RKO (cell line): Measurements from ENCODE around the gene EBF3.

Source experiments
- DNase-seq: peaks from one replicate; pipeline ENCODE4 v3.0.0-alpha.2; 2016; ENCODE audit warnings: low spot score

The EBF3 gene

GRCh38 chr10:129836253-129836652, 127.8 kb downstream of the EBF3 start:
- no peak for DNase-seq

DNA sequence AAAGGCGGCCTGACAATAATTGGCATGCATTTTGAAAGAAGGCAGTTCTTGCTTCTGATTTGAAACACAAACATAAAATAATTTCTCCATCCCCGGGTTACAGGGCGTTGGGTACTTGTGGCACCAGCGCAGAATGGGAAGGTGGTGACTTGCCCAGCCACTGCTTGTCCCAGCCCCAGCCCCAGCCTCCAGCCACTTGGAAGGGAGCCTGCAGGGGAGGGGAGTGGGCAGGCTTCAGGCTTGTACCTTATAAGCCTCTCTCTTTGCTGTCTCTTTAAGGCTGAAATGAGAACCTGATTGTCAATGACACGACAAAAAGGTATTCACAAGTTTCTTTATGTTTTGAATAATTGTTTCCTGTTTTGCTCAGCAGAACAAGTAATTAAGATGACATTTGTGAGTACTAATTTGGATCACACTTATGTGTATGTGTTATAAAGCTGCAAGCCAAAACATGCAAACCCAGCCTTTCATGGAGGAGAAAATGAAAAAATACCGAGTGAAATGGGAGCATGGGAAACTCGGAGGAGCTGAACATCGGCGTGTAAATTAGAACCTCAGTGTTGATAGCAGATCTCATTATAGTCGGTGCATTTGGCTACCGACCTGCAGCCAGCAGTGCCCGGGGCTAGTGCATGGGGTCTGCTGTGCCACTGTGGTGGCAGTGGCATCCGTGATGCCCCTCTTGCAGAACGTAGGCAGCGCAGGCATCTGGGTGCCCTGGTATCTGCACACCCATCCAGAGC, 129.9 kb downstream of the EBF3 start:
- DNase-seq = no peak

DNA sequence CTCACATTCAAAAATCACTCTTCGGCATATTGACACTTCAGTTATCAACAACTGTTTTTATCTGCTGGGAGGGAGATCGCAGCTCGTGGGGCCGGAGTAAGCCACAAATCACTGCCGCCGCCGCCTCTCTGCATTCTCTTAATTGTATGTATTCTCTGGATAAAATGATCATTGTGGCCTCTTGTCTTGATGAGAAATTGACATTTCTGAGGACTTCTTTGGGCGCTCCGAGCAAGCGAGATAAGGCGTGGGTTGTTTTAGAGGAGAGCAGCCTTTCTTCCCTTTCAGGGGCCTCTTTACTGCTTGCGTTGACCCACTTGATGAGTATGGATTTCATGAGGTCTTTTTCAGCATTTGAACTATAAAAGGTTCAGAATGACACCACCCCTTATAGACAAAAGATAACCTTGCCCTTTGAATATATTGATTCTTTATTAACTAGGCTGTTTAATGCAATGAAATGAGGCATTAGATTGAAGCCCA, 130.6 kb downstream of the EBF3 start:
- no peak for DNase-seq

DNA sequence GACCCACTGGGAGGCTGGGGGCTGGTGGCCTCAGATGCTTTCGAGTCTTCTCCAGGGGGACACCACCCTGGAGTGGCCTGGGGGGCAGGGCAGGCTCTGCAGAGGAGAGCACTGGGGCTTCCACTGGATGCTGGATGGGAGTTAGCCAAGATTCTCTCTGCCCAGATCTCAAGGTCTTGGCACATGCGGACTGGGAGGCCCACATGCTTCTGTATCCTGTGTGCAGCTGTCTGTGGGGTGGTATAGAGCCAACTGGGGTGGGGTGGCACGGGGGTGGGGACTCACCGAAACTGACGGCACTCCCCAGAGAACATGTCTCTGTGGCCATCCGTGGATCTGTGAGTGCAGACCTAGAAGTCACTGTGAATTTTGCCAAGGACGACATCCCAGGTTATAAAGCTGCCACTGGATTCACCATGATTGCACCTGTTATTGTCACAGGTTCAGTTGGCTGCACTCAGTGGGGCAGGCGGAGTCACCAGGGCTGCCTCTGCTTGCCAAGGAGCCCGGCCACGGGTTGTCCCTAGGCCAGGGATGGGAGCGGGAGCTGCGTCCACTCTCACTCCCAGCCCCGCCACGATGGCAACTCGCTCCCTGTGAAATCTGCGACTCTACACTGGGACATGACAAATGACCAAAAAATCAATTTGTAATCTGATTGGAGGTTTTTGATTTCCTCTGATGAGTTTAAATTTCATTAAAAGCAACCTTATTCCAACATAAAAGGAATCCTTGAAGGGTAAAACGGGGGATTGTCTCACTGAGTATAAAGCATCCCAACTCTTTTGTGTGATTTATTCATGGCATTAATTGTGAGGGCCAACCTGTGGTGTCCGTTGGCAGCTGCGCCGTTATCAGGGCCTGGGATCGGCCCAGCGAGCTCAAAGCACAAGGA, 131.3 kb downstream of the EBF3 start:
- no peak for DNase-seq

DNA sequence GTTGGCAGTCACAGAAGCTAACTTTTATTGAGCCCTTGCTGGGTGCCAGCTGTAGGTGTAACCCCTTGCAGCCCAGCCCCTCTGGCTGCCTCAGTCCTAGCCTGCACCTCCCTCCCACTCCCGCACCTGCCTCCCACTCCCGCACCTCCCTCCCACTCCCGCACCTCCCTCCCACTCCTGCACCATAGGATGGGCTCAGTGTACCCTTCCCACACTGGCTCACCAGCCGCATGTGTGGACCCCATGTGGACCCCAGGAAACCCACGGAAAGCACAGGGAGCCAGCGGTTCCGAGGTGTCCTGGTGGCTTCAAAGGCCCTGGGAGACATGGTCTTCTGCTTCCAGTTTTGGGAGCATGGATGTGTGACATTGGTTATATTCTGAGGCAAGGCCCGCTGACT, 132.9 kb downstream of the EBF3 start:
- no peak for DNase-seq

DNA sequence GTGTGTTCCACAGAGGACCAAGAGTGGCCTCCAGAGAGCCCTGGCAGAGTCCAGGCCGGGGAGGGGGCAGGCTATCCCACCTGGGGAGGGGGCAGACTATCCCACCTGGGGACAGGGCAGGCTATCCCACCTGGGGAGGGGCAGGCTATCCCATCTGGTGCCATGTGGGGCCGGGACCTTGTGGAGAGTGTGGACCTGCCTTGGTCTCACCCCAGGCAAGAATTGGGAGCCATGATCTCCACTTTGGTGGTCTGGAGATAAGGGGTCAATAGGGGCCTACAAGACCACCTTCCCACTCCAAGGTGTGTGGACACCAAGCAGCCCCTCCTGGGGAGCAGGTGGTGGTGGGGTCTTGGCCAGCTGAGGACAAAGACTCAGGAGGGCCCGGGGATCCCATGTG, 138.2 kb downstream of the EBF3 start:
- DNase-seq = no peak

- no peak for DNase-seq
Observed at GRCh38 chr10:129825221-129825620, 138.9 kb downstream of the EBF3 start.

- DNase-seq = no peak
Observed at GRCh38 chr10:129820451-129820850, 143.6 kb downstream of the EBF3 start.

- DNase-seq = no peak
Observed at GRCh38 chr10:129816656-129817045, 147.4 kb downstream of the EBF3 start.

- no peak for DNase-seq
Observed at GRCh38 chr10:129815898-129816655, 148.0 kb downstream of the EBF3 start.

DNA sequence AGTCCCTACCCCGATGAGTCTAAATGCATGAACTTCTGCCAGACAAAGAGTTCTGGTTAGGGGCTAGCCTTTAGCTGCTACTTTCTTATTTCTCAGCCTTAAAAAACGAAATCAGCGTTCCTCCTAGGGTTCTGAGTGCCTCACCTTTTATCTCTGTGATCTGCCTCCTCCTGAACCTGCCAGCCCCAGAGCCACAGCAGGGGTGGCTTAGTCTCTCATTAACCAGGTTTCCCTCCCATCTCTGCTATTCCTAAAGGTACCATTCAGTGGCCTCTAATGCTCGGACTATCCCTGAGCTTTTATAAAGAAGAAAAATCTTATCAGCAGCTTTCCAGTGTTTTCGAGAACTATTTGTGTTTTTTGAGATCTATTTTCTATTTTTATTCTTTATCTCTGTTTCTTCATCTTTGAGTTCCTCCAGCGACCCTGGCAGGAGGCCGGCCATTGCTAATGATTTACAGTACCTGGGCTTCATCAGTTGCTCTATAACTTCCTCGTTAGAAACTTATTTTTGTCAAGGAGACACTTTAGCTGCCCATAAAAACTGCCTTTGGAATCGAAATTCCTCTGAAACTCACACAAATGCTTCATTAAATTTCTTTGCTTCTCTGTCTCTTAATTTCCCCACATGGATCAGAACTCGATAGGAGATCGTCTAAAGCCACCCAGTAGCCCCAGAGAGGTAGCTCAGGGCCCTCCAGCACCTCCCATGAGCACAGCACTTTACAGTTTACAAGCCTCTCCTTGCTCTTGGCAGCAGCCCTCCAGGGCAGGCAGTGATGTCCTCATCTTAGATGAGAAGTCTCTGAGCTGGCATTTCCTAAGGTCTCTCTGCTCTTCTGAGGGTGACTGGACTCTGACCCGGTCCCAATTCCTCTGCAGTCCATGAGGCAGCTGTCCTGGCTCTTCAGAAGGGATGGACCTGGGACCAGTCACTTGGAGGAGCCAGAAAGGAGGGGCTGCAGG, 149.1 kb downstream of the EBF3 start:
- DNase-seq = peak; percentile 12

DNA sequence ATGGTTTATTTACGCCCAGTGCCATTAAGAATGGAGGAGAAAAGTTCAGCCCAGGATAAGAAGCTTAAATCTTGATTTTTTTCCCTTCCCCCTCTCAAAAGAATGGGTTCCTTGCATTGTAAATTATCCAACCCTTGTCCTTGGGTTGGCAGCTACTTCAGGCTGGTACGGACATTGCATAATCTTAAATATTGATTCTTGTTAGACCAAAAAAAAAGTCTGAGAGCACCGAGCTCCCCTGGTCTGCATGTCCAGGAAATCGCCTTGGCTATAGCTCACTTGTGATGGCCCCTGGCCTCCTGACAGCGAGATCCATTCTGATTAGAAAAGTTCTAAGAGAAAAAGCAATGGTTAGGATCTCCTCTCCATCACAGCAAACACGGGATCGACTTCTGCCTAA, 151.7 kb downstream of the EBF3 start:
- DNase-seq = no peak

GRCh38 chr10:129811208-129811607, 152.9 kb downstream of the EBF3 start:
- no peak for DNase-seq

DNA sequence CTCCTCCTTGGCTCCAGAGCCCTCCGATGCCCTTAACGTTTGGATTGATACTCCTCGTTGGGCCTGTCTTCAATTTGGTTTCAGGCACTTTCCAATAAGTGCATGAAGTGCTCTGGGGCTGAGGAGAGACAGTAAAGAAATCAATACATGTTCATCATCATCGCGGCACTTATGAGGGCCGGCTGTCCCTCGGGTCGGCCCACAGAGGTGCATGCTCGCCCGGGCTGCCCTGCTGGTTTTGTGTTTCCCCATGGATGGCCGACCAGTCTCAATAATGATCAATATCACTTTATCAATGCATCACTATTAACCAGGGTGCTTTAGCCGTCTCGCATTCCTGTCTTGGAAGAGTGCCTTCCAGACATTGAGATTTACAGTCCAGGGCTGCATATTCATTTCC, 154.2 kb downstream of the EBF3 start:
- DNase-seq = no peak

DNA sequence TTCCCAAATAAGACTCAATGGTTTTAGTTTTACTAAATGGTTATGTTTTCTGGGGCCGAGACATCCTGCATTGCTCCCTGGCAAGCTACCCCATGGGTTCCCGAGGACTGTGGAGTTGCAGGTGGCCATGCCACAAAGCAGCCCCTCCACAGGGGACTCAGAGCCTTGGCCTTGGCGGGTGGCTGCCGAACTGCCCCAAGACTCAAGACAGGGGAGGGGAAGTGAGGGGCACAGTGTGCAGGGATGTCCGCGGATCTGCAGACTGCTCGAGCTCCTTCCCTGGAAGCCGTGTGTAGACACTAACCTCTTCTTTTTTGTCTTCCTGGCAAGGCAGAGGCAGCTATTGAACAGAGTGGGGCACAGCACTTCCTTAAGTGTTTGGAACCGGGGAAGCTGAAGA, 154.6 kb downstream of the EBF3 start:
- no peak for DNase-seq

DNA sequence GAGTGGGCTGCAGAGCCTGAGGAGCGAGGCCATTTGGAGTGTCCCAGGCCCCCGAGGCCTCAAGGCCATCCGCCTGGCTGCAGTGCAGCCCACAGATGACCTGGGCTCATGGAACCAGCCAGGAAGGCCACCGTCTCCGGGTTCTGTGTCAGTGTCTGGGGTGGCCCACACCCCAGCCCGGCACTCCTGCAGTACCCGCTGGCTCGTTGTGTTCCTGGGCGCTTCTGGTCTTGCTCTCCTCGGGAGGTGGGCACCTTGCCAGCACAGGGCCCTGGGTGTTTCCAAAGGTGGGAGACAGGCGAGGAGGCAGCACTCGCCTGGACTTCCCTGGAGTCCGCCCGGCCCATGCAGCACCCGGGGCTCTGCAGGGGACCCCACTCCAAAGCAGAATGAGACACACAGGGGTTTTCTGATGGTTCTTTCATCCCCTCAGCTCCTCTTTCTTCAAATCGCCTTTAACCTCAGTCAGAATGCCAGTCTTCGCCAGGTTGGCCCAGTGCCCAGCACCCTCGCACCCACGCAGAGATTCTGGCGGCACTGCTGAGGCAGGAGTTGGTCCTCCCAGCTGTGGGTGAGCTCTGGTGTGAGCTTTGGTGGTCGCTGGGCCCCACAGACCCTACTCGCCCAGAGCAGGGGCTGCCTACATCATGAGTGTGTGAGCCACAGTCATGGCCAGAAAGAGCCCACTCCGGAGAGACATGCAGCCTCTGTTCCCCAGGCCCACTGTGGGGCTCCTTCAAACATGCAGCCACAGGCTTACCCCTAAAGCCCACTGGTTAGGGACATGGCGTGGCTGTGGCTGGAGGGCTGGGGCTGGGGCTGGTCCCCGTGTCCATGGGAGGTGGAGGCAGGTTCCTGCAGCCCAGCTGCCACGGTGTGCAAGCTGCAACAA, 155.7 kb downstream of the EBF3 start:
- no peak for DNase-seq

- DNase-seq = no peak
Observed at GRCh38 chr10:129807211-129807610, 156.9 kb downstream of the EBF3 start.

- no peak for DNase-seq
Observed at GRCh38 chr10:129800796-129801340, 163.2 kb downstream of the EBF3 start.

- no peak for DNase-seq
Observed at GRCh38 chr10:129799942-129800341, 164.1 kb downstream of the EBF3 start.
